HG03571 (cell line): Measurements from ENCODE around the gene LRFN4.

Experiments
- ATAC-seq: cut with Tn5 transposase; IDR thresholded peaks from one replicate; pipeline ENCODE4 v1.9.1; 2021; ENCODE audit not compliant: unreplicated experiment

LRFN4 gene

GRCh38 chr11:66857927-66858185 lies 992 bp downstream of the LRFN4 start:
- no peak for ATAC-seq

GRCh38 chr11:66858186-66858938 lies 1.5 kb downstream of the LRFN4 start:
- no peak for ATAC-seq

GRCh38 chr11:66858939-66859685 lies 2.2 kb downstream of the LRFN4 start:
- ATAC-seq = no peak

GRCh38 chr11:66859686-66860448 lies 3.0 kb downstream of the LRFN4 start:
- ATAC-seq = no peak

- ATAC-seq = no peak
These were observed 3.6 kb downstream of the LRFN4 start for GRCh38 chr11:66860449-66860831.

GRCh38 chr11:66861038-66861773 lies 4.3 kb downstream of the LRFN4 start:
- ATAC-seq = no peak

- ATAC-seq = no peak
These were observed 5.1 kb downstream of the LRFN4 start for GRCh38 chr11:66861774-66862558.

GRCh38 chr11:66862559-66863037 lies 5.7 kb downstream of the LRFN4 start:
- no peak for ATAC-seq

- no peak for ATAC-seq
These were observed 6.7 kb downstream of the LRFN4 start for GRCh38 chr11:66863428-66864125.

GRCh38 chr11:66864172-66864901 lies 7.5 kb downstream of the LRFN4 start:
- no peak for ATAC-seq

- no peak for ATAC-seq
These were observed 8.2 kb downstream of the LRFN4 start for GRCh38 chr11:66864924-66865697.

- ATAC-seq = no peak
These were observed 9.1 kb downstream of the LRFN4 start for GRCh38 chr11:66866007-66866406.

GRCh38 chr11:66866511-66866986 lies 9.7 kb downstream of the LRFN4 start:
- no peak for ATAC-seq

- no peak for ATAC-seq
These were observed 10.7 kb downstream of the LRFN4 start for GRCh38 chr11:66867425-66868040.

GRCh38 chr11:66868082-66868725 lies 11.3 kb downstream of the LRFN4 start:
- no peak for ATAC-seq

GRCh38 chr11:66868726-66869566 lies 12.1 kb downstream of the LRFN4 start:
- no peak for ATAC-seq

- ATAC-seq = no peak
These were observed 12.7 kb downstream of the LRFN4 start for GRCh38 chr11:66869567-66869870.
